K562 (cell line): ENCODE data around the gene AUNIP. TPM values are rescaled to one million over a fixed set of nuclear protein-coding genes. Genes with fewer than 3 reads are reported as not detected.

Experiments used
- CREB1 ChIP-seq, 2 experiments: sonication (generic) in 1 of 2; formaldehyde crosslinking in 1 of 2; IDR thresholded peaks; 2 replicates each; pipeline versions ENCODE4 v1.6.1 to v1.8.0; 2012 to 2022; ENCODE audit warnings: inconsistent platforms in 1 of 2, mild to moderate bottlenecking in 1 of 2, missing genetic modification reagents in 1 of 2, moderate library complexity in 1 of 2
- CREB3 ChIP-seq: fragments of 450-650 bp; conservative IDR thresholded peaks from 2 replicates; pipeline ENCODE4 v1.6.1; 2016; ENCODE audit warnings: missing genetic modification characterization, low read depth, mild to moderate bottlenecking, missing compliant biosample characterization, moderate library complexity
- HMGN3 ChIP-seq: IDR thresholded peaks from 2 replicates; pipeline ENCODE4 v1.6.1; 2011; ENCODE audit warnings: borderline replicate concordance, low read depth, mild to moderate bottlenecking, mixed read lengths, low read length; ENCODE audit not compliant: insufficient read length; ENCODE audit errors: extremely low read depth
- KLF13 ChIP-seq: fragments of 450-650 bp; IDR thresholded peaks from 2 replicates; pipeline ENCODE4 v1.6.1; 2016; ENCODE audit warnings: missing genetic modification characterization, low read depth, mild to moderate bottlenecking, missing compliant biosample characterization, moderate library complexity, borderline replicate concordance
- MCM2 ChIP-seq: fragments of 450-650 bp; IDR thresholded peaks from 2 replicates; pipeline ENCODE4 v1.6.1; 2017; ENCODE audit warnings: low read depth, mild to moderate bottlenecking
- NR1H2 ChIP-seq: sonication (generic); formaldehyde crosslinking; IDR thresholded peaks from 2 replicates; pipeline ENCODE4 v1.4.0; 2020; ENCODE audit warnings: mild to moderate bottlenecking, missing genetic modification reagents
- POLR2A ChIP-seq: fragments of 450-650 bp; conservative IDR thresholded peaks from 2 replicates; pipeline ENCODE4 v1.6.1; 2016
- POLR2AphosphoS5 ChIP-seq: IDR thresholded peaks from 2 replicates; pipeline ENCODE4 v1.6.1; 2011; ENCODE audit warnings: mild to moderate bottlenecking, low read depth, low read length, moderate library complexity; ENCODE audit not compliant: control insufficient read depth, insufficient read depth
- POLR2G ChIP-seq: fragments of 200-400 bp; formaldehyde crosslinking; IDR thresholded peaks from 2 replicates; pipeline ENCODE4 v1.6.1; 2017; ENCODE audit warnings: low read depth, mild to moderate bottlenecking, antibody characterized with exemption, low read length, moderate library complexity
- RBM14 ChIP-seq: fragments of 200-400 bp; formaldehyde crosslinking; IDR thresholded peaks from 2 replicates; pipeline ENCODE4 v1.6.1; 2018; ENCODE audit warnings: low read depth, mild to moderate bottlenecking, low read length, moderate library complexity, borderline replicate concordance; ENCODE audit not compliant: insufficient read depth
- SP1 ChIP-seq: sonication (generic); formaldehyde crosslinking; IDR thresholded peaks from 2 replicates; pipeline ENCODE4 v1.8.1; 2022; ENCODE audit warnings: mild to moderate bottlenecking, missing genetic modification reagents
- THRAP3 ChIP-seq: fragments of 450-650 bp; IDR thresholded peaks from 2 replicates; pipeline ENCODE4 v1.6.1; 2016; ENCODE audit warnings: mild to moderate bottlenecking, inconsistent platforms, borderline replicate concordance
- ZBTB9 ChIP-seq: fragments of 450-650 bp; formaldehyde crosslinking; IDR thresholded peaks from 2 replicates; pipeline ENCODE4 v1.4.0; 2020; ENCODE audit warnings: mild to moderate bottlenecking, moderate library complexity
- polyA plus RNA-seq, 8 experiments: library from polyadenylated mRNA; depleted of rRNA in 4 of 8; stranded (reverse) in 5 of 8; unstranded in 3 of 8; fragments of >200 nt; fragmentation: Nextera tagmentation in 2 of 8; fragmentation: Illumina TruSeq in 1 of 8; extraction: Ambion mirVana in 2 of 8; extraction: Trizol in 1 of 8; gene quantifications; 2 replicates each; pipeline versions ENCODE4 v1.2.1 to v1.2.3, GENCODE V29; 2011 to 2014; ENCODE audit warnings: inconsistent platforms in 1 of 8, missing spikeins in 1 of 8
- total RNA-seq, 7 experiments: library from RNA; depleted of rRNA in 6 of 7; stranded (reverse); fragments of >200 nt in 6 of 7; fragmentation: Illumina TruSeq in 2 of 7; extraction: Trizol in 2 of 7; gene quantifications; 2 replicates each; pipeline versions ENCODE4 v1.2.1 to v1.2.3, GENCODE V29; 2011 to 2021; ENCODE audit warnings: low replicate concordance in 1 of 7

The AUNIP gene
- total and polyA plus RNA-seq, 9 of the 15 experiments (the other 6 are each of a cell fraction or from before 2014, with no cell fraction given): 12.1 to 53.8 (median 47.1) TPM

GRCh38 chr1:25897754-25898153 is 38.5 kb upstream of the AUNIP start (continued):
- TF ChIP-seq HMGN3: no peak
- no peak for TF ChIP-seq THRAP3
- TF ChIP-seq RBM14: no peak
- no peak for TF ChIP-seq CREB3 (tag)
- TF ChIP-seq NR1H2: no peak
- TF ChIP-seq MCM2: no peak
- peak; percentile 44; the same call in 1 of the 2 replicates for TF ChIP-seq POLR2A
- TF ChIP-seq POLR2AphosphoS5: peak; percentile 28; the same call in 1 of the 2 replicates
- TF ChIP-seq POLR2G: peak; percentile 64
- no peak for TF ChIP-seq CREB1 (IDR thresholded peaks at IDR 0.05)
- TF ChIP-seq CREB1 (CRISPR knock-in tag; IDR thresholded peaks at IDR 0.05): no peak
- no peak for TF ChIP-seq ZBTB9 (CRISPR knock-in tag)
- no peak for TF ChIP-seq SP1
- TF ChIP-seq KLF13: no peak
- TF ChIP-seq, all 486 proteins: peak for 4
